GM18870 (cell line): ENCODE results near the gene FNIP1.
A peak's percentile ranks its signal among the peaks of the same experiment; 100 is the strongest.
"Not testable (repeated sequence)": the region's sequence is repeated elsewhere in the genome, so short reads cannot be mapped to it uniquely, and the experiment has no call there.

Experiments
- ATAC-seq: cut with Tn5 transposase; IDR thresholded peaks from one replicate; pipeline ENCODE4 v1.9.1; 2021; ENCODE audit warnings: moderate library complexity; ENCODE audit not compliant: unreplicated experiment

The FNIP1 gene

DNA sequence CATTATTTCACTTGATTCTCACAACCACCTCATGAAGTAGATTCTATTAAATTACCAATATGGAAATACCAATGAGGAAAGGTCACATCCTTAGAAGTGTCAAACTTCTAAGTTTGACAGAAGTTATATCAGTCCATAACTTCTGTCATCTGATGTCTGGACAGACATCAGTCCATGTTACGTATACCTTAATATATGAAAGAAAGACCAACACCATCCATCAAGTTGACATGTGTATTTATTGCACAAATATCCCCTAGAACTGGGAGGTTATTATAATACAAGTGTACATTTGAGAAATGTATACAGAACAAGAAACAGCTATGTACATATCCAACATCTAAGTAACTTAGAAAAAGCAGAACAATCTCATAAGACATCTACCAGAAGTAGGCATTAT is 155.3 kb downstream of the FNIP1 start:
- ATAC-seq, result no peak

DNA sequence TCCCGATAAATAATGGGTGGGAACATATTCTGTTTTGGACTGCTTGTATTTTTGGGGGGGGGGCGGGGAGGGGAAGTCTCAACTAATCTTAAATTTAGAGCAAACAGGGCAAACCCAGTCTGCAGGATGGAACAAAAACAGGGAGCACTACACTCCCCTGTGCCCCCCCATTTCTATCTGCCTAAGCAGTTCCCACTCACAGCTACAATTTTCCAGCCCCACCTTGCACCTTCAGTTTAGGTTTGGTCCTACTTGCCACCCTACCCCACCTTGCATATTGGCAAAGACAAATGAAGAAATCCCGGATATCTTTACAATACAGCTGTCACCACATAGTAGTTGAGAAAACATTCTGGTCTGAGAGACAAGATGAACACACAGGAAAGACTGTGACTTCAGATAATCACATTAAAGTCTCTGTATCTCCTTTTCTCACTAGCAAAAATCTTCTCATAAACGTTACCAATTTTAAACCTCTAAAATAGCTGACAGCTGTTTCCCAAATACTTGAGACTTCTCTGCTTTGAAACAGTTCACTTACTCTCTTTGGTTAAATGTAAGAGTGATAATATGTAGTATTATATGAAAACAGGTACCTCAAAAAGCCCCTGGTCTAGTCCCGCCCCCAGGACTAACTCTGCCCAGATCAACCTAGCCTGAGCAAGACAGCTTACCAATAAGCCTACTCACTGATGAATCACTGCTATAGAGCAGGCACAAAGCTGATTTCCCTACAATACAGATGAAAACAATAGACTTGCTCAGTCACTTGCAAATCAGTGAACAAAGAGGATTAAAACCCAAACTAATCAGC is 156.6 kb downstream of the FNIP1 start:
- ATAC-seq, result peak; percentile 43

DNA sequence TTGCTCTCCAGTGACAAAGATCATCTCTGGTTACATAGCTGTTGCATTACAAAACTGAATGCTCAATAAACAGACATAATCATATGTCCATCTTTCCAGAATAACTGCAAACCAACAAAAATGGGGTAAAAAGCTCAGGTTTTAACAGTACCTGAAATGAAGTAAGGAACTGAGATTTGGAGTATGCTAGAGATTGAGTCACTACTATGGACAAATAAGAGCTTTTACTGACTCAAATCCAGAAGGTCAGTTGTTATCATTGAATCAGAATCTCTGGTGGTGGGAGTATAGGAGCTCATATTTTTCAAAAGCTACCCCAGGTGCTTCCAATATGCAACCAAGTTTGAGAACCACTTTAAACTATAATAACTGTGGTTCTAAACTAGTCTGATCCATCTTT is 157.7 kb downstream of the FNIP1 start:
- ATAC-seq, result no peak

DNA sequence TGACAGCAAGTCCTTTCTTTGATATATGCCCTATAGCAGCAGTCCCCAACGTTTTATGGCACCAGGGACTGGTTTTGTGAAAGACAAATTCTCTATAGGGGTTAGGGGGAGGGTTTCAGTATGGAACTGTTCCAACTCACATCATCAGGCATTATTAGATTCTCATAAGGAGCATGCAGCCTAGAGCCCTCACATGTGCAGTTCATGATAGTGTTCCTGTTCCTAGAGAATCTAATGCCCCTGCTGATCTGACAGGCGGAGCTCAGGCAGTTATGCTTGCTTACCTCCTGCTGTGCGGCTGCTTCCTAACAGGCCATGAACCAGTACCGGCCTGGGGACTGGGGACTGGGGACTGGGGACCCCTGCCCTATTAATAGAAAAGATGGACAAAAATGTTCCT is 159.1 kb downstream of the FNIP1 start:
- no peak for ATAC-seq

DNA sequence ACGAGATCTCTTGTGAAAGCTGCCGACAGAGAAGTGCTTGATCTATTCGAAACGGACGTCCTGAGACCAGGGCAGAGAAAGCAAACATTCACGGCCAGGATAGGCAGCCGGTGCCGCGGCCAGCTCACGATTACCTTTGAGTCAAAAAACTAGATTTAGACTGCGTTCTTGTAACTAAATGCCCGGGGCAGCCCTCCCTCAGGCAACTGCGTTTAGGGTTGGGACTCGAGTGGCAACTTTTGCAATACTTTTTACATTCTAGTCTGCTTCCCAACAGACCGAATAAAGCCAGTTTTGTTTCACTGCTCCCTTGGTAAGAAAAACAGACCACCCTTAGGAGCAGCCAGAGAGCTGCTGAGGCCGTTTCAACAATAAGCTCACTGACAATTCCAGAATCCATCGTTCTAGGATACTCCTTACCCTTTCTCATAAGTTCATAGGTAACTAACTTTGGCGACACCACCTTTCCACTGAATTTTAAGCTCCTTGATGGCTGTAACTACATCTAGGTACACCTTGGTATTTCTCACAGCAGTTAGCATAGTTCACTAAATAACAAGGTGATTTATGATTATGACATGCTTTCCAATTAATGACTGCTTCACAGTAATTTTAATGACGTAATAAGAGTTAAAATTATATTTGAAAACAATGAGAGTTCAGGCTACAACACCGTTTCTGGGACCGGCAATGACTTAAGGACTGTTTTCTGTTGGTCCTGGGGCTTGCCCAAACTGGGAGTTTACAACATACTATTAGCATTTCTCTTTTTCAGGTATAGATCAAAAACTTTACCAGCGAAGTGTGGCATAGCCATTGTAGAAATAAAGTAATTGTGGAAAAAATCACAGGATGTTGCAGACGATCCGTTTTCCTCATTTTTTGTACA is 160.9 kb downstream of the FNIP1 start:
- ATAC-seq, result no peak

DNA sequence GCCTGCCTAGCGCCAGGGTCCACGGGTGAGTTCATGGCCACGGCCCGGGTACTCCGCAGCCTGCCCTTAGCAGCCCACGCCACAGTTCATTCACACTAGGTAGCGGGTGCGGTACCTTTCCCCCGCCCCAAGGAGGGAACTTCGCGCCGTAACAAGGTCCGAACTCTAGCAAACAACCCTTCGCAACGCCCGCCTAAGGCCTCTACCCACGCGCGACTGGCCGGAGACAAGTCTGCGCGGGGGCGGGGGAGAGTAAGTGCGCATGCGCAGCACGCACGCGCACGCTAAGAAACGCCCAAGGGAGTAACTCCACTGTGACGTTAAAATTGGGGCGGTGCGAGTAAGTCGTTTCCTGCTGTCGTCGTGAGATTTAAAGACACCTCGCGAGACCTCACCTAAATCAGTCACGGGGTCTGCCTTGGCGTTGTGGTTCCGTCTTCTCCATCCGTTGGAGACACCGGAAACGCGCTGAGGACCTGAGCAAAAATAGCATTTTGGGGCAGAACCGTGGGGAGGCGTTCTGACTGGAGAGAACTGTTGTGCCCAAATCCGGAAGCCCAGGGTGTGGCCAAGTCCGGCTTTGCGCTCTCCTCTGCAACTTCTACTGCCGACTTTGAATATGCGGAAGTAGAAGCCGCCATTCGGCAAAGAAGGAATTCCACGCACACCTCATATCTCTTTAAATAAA is 161.7 kb downstream of the FNIP1 start, which contains the start of gene RAPGEF6:
RAPGEF6 (minus strand) TSS at position 234 of the 688 bp plus-strand sequence; CDS start at position 35, 199 bp downstream.
- ATAC-seq, result peak; percentile 86

DNA sequence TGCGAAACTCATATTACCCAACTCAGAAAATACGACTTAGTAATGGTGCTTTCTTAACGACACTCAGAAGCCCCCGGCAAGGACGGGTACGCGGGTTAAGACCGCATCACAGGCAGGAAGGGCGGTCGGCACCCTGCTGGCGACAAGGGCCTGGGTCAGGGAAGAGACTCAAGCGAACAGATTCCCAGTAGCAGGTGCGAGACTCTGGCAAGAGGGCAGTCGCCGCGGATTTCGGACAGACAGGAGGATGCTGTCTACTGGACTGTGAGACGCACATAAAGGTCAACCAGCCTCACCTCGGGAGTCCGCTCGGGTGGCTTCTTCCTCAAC is 162.2 kb downstream of the FNIP1 start:
- ATAC-seq, result peak; percentile 12

DNA sequence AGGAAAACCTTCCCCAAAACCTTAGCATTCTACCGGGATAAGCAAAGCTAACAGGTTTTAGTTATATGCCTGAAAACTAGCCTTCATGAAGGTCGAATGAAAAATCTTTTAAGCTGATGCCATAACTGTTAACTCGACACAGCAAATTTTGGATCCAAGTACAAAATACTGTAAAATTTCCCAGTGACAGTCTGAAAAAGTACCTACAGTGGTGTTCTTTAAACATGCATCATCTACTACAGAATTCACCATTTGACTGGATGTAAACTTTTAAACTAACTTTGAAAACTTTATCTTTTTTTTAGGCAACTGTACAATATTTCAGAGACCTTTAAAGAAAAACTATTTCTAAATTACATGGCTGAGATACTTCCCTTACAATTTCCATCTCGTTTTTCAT is 162.6 kb downstream of the FNIP1 start:
- no peak for ATAC-seq

DNA sequence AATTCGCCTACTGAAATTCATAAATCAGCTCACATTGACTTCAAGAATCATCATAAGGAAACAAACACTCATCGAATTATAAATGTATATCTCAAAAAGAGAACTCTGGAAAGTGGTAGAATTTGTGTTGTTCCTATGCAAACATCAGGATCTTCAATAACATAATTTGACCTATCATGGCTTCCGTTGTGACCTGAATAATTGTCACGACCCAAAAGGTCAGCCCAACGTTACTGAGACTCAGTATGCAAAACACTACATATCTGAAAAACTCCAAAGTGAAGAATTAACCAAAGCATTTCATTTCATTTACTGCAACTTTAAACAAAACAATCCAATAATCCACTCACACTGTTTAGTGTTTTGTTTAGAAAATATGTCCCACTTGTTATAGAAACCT is 163.0 kb downstream of the FNIP1 start:
- ATAC-seq, result no peak

DNA sequence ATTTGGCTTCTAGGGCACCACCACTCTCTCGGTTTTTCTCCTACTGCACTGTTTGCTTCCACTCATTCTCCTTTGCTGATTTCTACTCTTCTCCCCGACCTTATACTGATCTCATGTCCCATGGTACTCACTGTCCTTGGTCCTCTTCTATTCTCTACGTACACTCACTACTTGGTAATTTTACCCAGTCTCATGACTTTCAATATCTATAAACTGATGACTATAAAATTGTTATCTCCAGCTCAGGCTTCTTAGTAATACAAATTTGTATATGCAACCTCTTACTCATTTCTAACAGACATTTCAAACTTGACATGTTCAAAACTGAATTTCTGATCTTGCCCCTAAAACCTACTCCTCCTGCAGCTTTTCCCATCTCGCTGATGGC is 165.9 kb downstream of the FNIP1 start:
- ATAC-seq, result no peak

DNA sequence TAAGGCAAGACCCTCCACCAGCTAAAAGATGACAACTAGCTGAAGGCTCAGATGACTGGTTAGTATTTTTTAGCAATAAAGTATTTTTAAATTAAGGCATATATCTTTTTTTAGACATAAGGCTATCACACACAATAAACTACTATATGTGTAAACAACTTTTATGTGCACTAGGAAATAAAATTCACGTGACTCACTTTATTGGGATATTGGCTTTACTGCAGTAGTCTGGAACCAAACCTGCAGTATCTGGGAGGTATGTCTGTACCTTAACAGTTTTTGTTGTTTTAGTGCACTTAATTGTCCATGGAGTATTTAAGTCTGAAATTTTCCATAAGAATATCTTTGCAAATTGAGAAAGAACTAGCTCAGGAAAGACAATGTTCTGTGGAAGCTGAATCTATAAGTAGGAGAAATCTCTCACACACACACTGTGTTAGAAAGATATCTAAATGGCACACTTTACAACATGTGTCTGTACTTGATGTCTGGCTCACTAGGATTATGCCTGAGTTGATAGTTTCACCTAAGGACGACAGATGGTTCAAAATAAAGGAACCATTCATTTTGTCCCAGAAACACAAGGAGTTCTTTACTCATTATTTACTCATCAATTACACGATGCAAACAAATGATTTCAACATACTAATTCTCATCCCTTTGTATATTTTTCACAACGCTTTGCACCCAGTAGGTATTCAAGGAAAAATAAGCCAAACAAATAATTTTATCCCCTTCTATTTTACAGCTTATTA is 166.4 kb downstream of the FNIP1 start:
- no peak for ATAC-seq

DNA sequence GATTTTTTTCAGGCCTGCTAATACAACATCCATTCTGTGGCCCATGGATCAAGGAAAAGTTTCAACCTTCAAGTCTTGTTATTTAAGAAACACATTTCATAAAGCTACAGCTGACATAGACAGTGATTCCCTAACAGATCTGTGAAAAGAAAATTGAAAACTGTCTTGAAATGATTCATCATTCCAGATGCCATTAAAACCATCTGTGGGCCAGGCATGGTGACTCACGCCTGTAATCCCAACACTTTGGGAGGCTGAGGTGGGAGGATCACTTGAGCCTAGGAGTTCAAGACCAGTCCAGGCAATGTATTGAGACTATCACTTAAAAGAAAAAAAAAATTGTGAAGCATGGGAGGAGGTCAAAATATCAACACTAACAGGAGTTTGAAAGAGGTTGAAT is 167.8 kb downstream of the FNIP1 start:
- no peak for ATAC-seq

DNA sequence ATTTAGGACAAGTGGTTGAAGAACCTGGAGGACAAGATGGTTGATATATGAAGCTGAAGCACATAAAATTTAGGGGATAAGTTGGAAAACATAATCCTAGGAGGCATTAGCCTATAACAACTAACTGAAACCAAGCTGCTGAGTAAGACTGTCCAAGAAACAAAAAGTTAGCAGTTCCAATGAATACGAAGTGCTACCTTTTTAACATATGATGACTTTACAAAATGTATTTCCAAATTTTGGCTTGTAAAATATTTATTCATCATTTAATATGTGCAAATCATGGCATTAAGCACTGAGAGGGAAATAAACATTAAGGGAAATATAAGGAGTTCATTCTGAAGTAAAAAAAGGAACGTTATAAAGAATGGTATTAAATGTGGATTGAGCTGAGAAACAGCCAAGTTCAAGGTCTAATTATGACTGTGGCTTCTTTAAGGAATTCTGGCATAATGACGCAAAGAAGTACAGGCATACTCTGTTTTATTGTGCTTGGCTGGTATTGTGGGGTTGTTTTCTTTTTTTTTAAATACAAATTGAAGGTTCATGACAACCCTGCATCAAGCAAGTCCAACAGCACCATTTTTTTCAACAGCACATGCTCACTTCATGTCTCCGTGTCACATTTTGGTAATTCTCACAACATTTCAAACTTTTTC is 169.5 kb downstream of the FNIP1 start:
- ATAC-seq, result no peak

DNA sequence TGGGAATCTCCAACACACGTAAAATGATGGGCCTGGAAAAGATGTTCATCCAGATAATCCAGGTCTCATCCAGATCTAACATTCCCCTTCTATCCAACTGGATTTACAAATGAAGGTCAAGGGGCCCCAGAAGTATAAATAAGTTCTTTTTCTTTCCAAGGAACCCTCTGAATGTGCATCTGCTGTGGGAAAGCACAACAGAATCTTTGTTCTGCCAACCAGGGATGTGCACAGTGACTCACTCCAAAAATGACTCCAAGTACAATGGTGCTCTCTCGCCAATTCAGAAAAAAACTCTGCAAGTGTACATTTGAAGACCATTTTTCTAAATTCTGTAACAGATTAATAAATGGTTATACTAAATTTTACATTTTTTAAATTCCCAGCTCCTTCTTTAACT is 174.2 kb downstream of the FNIP1 start:
- no peak for ATAC-seq

DNA sequence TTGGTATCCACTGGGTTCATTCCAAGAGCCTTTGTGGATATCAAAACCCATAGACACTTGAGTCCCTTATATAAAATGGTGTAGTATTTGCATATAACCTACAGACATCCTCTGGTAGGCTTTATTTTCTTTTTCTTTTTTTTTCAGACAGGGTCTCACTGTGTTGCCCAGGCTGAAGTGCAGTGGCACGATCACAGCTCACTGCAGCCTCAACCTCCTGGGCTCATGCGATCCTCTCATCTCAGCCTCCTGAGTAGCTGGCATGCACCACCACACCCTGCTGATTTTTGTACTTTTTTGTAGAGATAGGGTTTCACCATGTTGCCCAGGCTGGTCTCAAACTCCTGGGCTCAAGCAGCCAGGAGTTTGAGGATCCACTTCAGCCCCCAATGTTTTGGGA is 175.7 kb downstream of the FNIP1 start:
- ATAC-seq, result not testable (repeated sequence)

DNA sequence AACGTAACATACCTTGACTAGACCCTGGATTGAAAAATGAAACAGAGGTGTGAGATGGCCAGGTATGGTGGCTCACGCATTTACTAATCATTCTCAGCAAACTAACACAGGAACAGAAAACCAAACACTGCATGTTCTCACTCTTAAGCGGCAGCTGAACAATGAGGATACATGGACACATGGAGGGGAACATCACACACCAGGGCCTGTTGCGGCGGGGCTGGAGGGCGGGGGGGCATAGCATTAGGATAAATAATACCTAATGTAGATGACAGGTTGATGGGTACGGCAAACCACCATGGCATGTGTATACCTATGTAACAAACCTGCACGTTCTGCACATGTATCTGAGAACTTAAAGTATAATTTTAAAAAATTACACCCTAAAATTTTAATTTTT is 177.7 kb downstream of the FNIP1 start:
- no peak for ATAC-seq

DNA sequence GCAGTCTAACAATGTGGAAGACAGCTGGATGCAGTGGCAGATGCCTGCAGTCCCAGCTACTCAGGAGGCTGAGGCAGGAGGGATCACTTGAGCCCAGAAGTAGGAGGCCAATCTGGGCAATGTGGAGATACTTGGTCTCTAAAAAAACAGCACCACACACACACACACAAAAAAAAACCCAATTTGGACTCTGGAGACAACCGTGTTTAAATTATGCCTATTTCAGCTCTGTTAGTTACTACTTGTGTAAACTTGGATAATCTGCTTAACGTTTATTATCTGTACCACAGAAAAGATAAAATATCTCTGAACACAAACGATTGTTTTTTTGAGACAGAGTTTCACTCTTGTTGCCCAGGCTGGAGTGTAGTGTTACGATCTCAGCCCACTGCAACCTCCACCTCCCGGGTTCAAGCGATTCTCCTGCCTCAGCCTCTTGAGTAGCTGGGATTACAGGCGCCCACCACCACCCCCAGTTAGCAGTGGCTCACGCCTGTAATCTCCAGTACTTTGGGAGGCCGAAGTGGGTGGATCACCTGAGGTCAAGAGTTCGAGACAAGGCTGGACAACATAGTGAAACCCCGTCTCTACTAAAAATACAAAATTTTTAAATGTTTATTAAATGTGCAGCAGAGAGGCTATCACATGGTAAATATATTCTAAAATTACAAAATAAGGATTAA is 179.5 kb downstream of the FNIP1 start:
- ATAC-seq, result no peak

DNA sequence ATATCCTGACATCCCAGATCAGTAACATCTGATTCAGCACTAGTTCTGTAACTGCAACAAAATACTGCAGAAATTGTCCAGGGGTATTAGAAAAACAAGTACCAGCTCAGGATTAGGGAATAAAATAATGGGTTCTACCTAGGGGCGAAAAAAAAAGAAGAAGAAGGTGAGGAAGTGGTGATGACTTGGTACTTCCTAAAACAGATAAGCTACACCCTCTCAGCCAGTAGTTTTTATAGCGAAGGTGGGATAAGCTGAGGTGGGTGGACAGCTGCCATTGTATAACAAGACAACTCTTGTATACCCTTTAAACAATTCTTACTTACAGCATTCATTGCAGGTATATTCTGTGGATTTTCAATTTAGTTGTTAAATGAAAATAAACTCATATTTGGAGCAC is 180.9 kb downstream of the FNIP1 start:
- ATAC-seq, result no peak

DNA sequence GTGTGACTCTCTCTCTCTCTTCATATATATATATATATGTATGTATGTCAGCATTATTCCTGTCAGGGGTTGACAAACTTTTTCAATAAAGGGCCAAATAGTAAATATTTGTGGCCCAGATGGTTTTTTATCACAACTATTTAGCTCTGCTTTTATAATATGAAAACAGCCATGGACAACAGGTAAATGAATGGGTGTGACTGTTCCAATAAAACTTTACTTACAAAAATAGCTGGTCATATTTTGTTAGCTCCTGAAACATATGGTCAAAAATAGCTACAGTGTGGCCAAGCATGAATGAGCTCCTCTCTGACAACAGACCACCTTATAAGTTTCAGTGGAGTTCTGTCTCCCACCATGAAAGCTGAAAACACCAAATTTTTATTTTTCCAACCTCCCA is 183.4 kb downstream of the FNIP1 start:
- ATAC-seq, result no peak

DNA sequence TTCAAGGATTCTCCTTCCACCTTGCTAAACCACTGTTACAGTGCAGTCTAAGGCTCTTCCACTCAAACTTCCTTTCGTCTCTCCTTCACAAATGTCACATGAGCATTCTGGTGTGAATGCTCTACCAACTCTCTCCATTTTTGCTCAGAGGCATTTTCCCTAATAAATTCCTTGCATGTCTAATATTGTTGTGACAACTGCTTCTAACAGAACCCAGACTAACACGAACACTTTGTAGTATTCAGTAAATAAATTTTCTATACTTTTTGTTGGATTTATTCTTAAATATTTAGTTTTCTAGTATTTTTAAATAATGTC is 185.8 kb downstream of the FNIP1 start:
- ATAC-seq, result no peak
